ENCODE results near the gene ZCCHC14. TPM values are rescaled to one million over a fixed set of nuclear protein-coding genes. Genes with fewer than 3 reads are reported as not detected.

ZCCHC14 gene
- total and polyA plus RNA-seq, 2 of the 13 experiments (the other 11 are each of a cell fraction or from before 2014, with no cell fraction given), result 12.4 to 12.5 TPM

GRCh38 chr16:87387942-87388817 lies 104.6 kb downstream of the ZCCHC14 start (continued):
- TF ChIP-seq FOXC1 (CRISPR knock-in tag; IDR thresholded peaks at IDR 0.05; ENCODE audit: borderline replicate concordance), result peak; percentile 53; the same call in 1 of the 2 replicates
- TF ChIP-seq, protein P1, sequence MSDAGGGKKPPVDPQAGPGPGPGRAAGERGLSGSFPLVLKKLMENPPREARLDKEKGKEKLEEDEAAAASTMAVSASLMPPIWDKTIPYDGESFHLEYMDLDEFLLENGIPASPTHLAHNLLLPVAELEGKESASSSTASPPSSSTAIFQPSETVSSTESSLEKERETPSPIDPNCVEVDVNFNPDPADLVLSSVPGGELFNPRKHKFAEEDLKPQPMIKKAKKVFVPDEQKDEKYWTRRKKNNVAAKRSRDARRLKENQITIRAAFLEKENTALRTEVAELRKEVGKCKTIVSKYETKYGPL (CRISPR knock-in tag; IDR thresholded peaks at IDR 0.05), result peak; percentile 88
- no peak for TF ChIP-seq ARHGAP35 (CRISPR knock-in tag; IDR thresholded peaks at IDR 0.05; ENCODE audit: borderline replicate concordance)
- TF ChIP-seq ZBTB26 (CRISPR knock-in tag; IDR thresholded peaks at IDR 0.05; ENCODE audit: borderline replicate concordance), result 0 out of 2 replicates have a peak, but pooled peaks have one; percentile 4
- TF ChIP-seq MIER3 (CRISPR knock-in tag; IDR thresholded peaks at IDR 0.05; ENCODE audit: borderline replicate concordance), result no peak; the same call in 1 of the 2 replicates
- TF ChIP-seq YEATS4 (CRISPR knock-in tag; IDR thresholded peaks at IDR 0.05; ENCODE audit: borderline replicate concordance), result peak; percentile 60; the same call in 1 of the 2 replicates
- peak; percentile 75; the same call in 1 of the 2 replicates for TF ChIP-seq ZBTB20 (CRISPR knock-in tag; IDR thresholded peaks at IDR 0.05; ENCODE audit: borderline replicate concordance, low read depth)
- TF ChIP-seq FLYWCH1 (CRISPR knock-in tag; IDR thresholded peaks at IDR 0.05), result no peak
- peak; percentile 54; the same call in 1 of the 2 replicates for TF ChIP-seq NR2F2 (IDR thresholded peaks at IDR 0.05; ENCODE audit: borderline replicate concordance, low read depth)
- TF ChIP-seq GATAD2A (CRISPR knock-in tag; IDR thresholded peaks at IDR 0.05), result peak; percentile 89
- peak; percentile 18; the same call in 1 of the 2 replicates for TF ChIP-seq ZMAT3 (CRISPR knock-in tag; conservative IDR thresholded peaks at IDR 0.05)
- no peak; the same call in 1 of the 2 replicates for TF ChIP-seq AHR (CRISPR knock-in tag; IDR thresholded peaks at IDR 0.05)
- TF ChIP-seq SIN3B (IDR thresholded peaks at IDR 0.05; ENCODE audit: low read length), result no peak
- no peak for TF ChIP-seq PCBP1 (IDR thresholded peaks at IDR 0.05; ENCODE audit: borderline replicate concordance, low read depth, low read length)
- peak; percentile 90 for TF ChIP-seq THAP11 (CRISPR knock-in tag; IDR thresholded peaks at IDR 0.05)
- no peak for TF ChIP-seq ZNF572 (CRISPR knock-in tag; IDR thresholded peaks at IDR 0.05)
- TF ChIP-seq ZNF547 (CRISPR knock-in tag; IDR thresholded peaks at IDR 0.05), result peak; percentile 78
- no peak for TF ChIP-seq ARNT (IDR thresholded peaks at IDR 0.05)
- peak; percentile 78; the same call in 1 of the 2 replicates for TF ChIP-seq RXRA (CRISPR knock-in tag; IDR thresholded peaks at IDR 0.05)
- no peak for TF ChIP-seq ZNF343 (CRISPR knock-in tag; IDR thresholded peaks at IDR 0.05)
- TF ChIP-seq ZNF350 (CRISPR knock-in tag; IDR thresholded peaks at IDR 0.05; ENCODE audit: borderline replicate concordance, low read depth), result peak; percentile 82; the same call in 1 of the 2 replicates
- TF ChIP-seq AKAP8 (CRISPR knock-in tag; IDR thresholded peaks at IDR 0.05), result no peak
- TF ChIP-seq TBX3 (IDR thresholded peaks at IDR 0.05; ENCODE audit: borderline replicate concordance), result peak; percentile 34; the same call in 1 of the 2 replicates
- TF ChIP-seq HOXA3 (CRISPR knock-in tag; IDR thresholded peaks at IDR 0.05), result peak; percentile 96
- TF ChIP-seq PREB (CRISPR knock-in tag; IDR thresholded peaks at IDR 0.05), result no peak
- TF ChIP-seq ZNF616 (CRISPR knock-in tag; IDR thresholded peaks at IDR 0.05; ENCODE audit: low read depth), result no peak
- TF ChIP-seq NFE2 (CRISPR knock-in tag; IDR thresholded peaks at IDR 0.05), result no peak
- 0 out of 2 replicates have a peak, but pooled peaks have one; percentile 17 for TF ChIP-seq CCDC6 (CRISPR knock-in tag; IDR thresholded peaks at IDR 0.05)
- no peak for TF ChIP-seq RORA (CRISPR knock-in tag; IDR thresholded peaks at IDR 0.05)
- TF ChIP-seq KAT2B (IDR thresholded peaks at IDR 0.05; ENCODE audit: borderline replicate concordance, low read depth, low read length), result no peak

Measured in HepG2 (cell line).